Measurements from ENCODE around the gene BICDL2. TPM values are rescaled to one million over a fixed set of nuclear protein-coding genes. Genes with fewer than 3 reads are reported as not detected.

Gene BICDL2
- total RNA-seq, 2 donors from 2014 or later = 132 to 357 TPM

DNA sequence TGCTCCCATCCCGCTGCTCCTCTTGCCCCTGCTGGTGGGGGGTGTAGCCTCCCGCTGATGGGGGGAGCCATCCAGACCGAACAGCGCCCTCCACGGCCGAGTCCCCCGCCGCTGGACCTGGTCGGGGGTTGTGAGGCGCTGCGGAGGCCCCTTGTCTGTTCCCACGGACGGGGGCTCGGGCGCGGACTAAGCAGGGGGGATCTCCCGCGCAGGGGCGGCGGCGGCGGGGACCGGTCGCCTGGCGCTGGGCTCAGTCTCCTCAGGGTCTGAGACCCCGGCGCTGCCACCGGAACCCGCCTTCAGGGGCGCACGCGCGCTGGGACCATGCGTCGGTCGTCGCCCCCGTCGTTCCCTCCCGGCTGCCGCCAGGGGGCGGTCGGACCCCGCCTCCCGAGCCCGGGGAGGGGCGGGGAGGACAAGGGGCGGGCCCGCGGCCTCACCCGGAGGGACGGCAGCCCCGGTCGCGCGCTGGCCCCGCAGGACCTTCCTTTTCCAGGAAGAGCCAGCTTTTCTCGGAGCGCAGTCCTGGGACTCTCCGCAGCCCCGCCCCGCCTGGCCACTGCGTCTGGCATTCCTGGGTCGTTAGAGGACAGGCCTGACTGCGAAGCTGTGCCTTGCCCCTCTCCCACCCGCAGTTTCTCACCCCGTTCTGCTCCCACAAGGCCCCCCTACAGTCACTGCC is 22.4 kb upstream of the BICDL2 start:
- Histone ChIP-seq H3K9me3 (no peaks in the 10 kb centered on the region), H3K4me1 (peaks cover 26% of the 10 kb centered on the region), H3K4me3 (peak overlapping the region; percentile 42 to 78), H3K27ac (peak overlapping the region; percentile 86 to 94 (median 89)), H3K27me3 (no peaks in the 10 kb centered on the region), H3K36me3 (replicated peaks in 1 of 2; ENCODE audit: insufficient read depth in 1 of 2, low read depth in 2 of 2) (no peaks in the 10 kb centered on the region)
- WGBS, 2 donors = 1 to 7% methylated on average over 3 to 52 of the region's 67 CpGs
- TF ChIP-seq, protein P1, sequence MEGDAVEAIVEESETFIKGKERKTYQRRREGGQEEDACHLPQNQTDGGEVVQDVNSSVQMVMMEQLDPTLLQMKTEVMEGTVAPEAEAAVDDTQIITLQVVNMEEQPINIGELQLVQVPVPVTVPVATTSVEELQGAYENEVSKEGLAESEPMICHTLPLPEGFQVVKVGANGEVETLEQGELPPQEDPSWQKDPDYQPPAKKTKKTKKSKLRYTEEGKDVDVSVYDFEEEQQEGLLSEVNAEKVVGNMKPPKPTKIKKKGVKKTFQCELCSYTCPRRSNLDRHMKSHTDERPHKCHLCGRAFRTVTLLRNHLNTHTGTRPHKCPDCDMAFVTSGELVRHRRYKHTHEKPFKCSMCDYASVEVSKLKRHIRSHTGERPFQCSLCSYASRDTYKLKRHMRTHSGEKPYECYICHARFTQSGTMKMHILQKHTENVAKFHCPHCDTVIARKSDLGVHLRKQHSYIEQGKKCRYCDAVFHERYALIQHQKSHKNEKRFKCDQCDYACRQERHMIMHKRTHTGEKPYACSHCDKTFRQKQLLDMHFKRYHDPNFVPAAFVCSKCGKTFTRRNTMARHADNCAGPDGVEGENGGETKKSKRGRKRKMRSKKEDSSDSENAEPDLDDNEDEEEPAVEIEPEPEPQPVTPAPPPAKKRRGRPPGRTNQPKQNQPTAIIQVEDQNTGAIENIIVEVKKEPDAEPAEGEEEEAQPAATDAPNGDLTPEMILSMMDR (IDR thresholded peaks at IDR 0.05) = peak; percentile 77 to 99 (median 96)
- peak; percentile 45 to 78 (median 77) for TF ChIP-seq POLR2A (IDR thresholded peaks at IDR 0.05)
- DNase-seq = peak; percentile 94 to 96 (median 96)
- intact Hi-C loops (cut with DNase I) = loop anchor here (10.0 kb wide), 1 partner anchor 56 kb away; the partner anchor contains the start of gene ZNF205
- ATAC-seq = peak; percentile 95

- ATAC-seq (peak; percentile 18), DNase-seq (peak; percentile 61 to 72 (median 66))
- intact Hi-C loops (cut with DNase I) = loop anchor here (10.0 kb wide), 1 partner anchor 56 kb away; the partner anchor contains the start of gene ZNF205
- peak overlapping the region; percentile 86 to 94 (median 89) for H3K27ac ChIP-seq
- WGBS, 2 donors = 0 to 7% methylated on average over 3 to 43 of the region's 77 CpGs
- no peaks in the 10 kb centered on the region for H3K9me3 ChIP-seq
- peaks cover 26% of the 10 kb centered on the region for H3K4me1 ChIP-seq
- H3K36me3 ChIP-seq (replicated peaks in 1 of 2; ENCODE audit: insufficient read depth in 1 of 2, low read depth in 2 of 2) = no peaks in the 10 kb centered on the region
- H3K27me3 ChIP-seq = no peaks in the 10 kb centered on the region
- TF ChIP-seq, protein P1 (IDR thresholded peaks at IDR 0.05) = peak in 2 of 7 experiments; percentile 23
- no peak for TF ChIP-seq POLR2A (IDR thresholded peaks at IDR 0.05)
- H3K4me3 ChIP-seq = peak overlapping the region; percentile 42 to 78
These were observed 21.6 kb upstream of the BICDL2 start for GRCh38 chr16:3058139-3059030.

DNA sequence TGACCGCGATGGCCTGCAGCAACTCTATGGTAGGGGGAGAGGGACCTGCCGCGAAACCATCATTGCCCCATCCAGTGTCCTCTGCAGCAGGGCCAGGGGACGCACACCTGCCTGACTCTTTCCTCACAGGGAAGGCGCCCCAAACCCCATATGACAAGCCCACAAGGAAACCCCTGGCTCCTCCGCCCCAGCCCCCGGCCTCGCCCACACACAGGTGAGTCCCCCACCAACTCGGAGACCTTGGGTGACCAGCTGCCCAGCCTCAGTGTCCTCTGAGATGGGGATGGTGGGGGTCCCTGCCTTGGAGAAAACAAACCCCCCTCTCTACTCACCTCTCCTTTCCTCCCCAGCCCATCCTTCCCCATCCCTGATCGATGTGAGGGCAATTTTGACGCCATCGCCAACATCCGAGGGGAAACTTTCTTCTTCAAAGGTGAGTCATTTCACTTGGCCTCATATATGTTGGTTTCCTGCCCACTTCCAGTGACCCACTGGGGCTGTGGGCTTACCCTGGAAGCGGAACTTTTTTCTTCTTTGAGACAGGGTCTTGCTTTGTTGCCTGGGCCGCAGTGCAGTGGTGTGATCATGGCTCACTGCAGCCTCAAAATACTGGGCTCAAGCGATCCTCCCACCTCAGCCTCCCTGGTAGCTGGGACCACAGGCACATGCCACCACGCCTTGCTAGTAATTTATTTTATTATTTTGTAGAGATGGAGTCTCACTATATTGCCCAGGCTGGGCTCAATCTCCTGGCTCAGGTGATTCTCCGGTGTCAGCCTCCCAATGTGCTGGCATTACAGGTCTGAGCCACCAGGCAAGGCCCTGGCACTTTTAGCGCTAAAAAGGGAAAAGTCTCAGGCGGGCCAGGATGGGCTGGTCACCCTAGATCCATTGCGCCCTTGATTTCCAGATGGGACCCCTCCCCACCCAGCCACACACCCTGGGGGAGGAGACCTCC is 20.7 kb upstream of the BICDL2 start:
- no peaks in the 10 kb centered on the region for H3K9me3 ChIP-seq
- 90 to 92% methylated on average over 13 to 21 of the region's 22 CpGs for WGBS, 2 donors
- ATAC-seq (no peak), DNase-seq (no peak)
- no peak overlapping the region for H3K27ac ChIP-seq
- intact Hi-C loops (cut with DNase I) = loop anchor here (10.0 kb wide), 1 partner anchor 57 kb away; the partner anchor contains the start of gene ZNF205
- TF ChIP-seq POLR2A (IDR thresholded peaks at IDR 0.05) = no peak
- TF ChIP-seq, protein P1 (IDR thresholded peaks at IDR 0.05) = no peak
- peaks cover 26% of the 10 kb centered on the region for H3K4me1 ChIP-seq
- H3K27me3 ChIP-seq = no peaks in the 10 kb centered on the region
- no peaks in the 10 kb centered on the region for H3K36me3 ChIP-seq (replicated peaks in 1 of 2; ENCODE audit: insufficient read depth in 1 of 2, low read depth in 2 of 2)
- H3K4me3 ChIP-seq = no peak overlapping the region

All from body of pancreas (tissue), 4 donors.